WI38 (cell line): ENCODE data around the gene VPS4A.

Experiments used
- H3K4me3 ChIP-seq: 2 replicates; pipeline ENCODE4 v1.5.1; 2011; ENCODE audit warnings: low read depth, mild to moderate bottlenecking, control low read depth, low read length
- CTCF ChIP-seq: IDR thresholded peaks from 2 replicates; pipeline ENCODE4 v1.5.1; 2012; ENCODE audit warnings: low read depth, mild to moderate bottlenecking, control low read depth, low read length

The VPS4A gene

DNA sequence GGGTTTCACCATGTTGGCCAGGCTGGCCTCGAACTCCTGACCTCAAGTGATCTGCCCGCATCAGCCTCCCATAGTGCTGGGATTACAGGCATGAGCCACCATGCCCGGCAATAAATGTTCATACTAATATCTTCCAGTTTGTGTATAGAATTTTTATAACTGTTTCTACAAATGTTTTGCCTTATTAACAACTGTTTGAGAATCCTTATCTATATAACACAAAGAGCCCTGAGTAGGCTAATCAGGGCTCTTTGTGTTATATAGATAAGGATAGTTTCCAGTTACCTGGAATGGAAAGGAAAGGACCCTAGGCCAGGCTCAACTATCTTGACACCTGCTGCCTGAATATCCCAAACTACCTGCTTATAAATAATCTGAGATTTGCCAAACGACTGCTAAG is 57.7 kb downstream of the VPS4A start:
- no peak for TF ChIP-seq CTCF
- no peak overlapping the region for H3K4me3 ChIP-seq

- no peak for TF ChIP-seq CTCF
- H3K4me3 ChIP-seq, result no peak overlapping the region
These were observed 60.4 kb downstream of the VPS4A start for GRCh38 chr16:69371564-69371963.

- TF ChIP-seq CTCF, result no peak
- no peak overlapping the region for H3K4me3 ChIP-seq
These were observed 61.9 kb downstream of the VPS4A start for GRCh38 chr16:69373019-69373418.
